Liver (tissue), 9 donors: ENCODE results near the gene ATP2B2. TPM values are rescaled to one million over a fixed set of nuclear protein-coding genes. Genes with fewer than 3 reads are reported as not detected.

ENCODE experiments used
- DNase-seq: peaks from one replicate; pipeline ENCODE4 v3.0.0-alpha.2; 2017; ENCODE audit warnings: low spot score
- H3K27ac ChIP-seq, 2 donors: one replicate each; pipeline ENCODE4 v1.7.0; 2013; ENCODE audit warnings: inconsistent platforms in 2 of 2, low read length in 2 of 2, control low read depth in 1 of 2, low read depth in 1 of 2, mild to moderate bottlenecking in 1 of 2
- H3K27me3 ChIP-seq, 4 donors: one replicate each; pipeline versions ENCODE4 v1.6.1 to v1.7.0; 2013; ENCODE audit warnings: low read length in 3 of 4, inconsistent platforms in 1 of 4, mild to moderate bottlenecking in 1 of 4, moderate library complexity in 1 of 4; ENCODE audit not compliant: control insufficient read depth in 4 of 4, insufficient read depth in 4 of 4
- H3K36me3 ChIP-seq, 4 donors: one replicate each; pipeline versions ENCODE4 v1.6.1 to v1.7.0; 2013; ENCODE audit warnings: low read length in 3 of 4, mild to moderate bottlenecking in 3 of 4, low read depth in 1 of 4, moderate library complexity in 1 of 4; ENCODE audit not compliant: control insufficient read depth in 4 of 4, insufficient read depth in 3 of 4
- H3K4me1 ChIP-seq, 4 donors: one replicate each; pipeline versions ENCODE4 v1.6.1 to v1.7.0; 2013; ENCODE audit warnings: low read length in 3 of 4, mild to moderate bottlenecking in 3 of 4, moderate library complexity in 1 of 4; ENCODE audit not compliant: control insufficient read depth in 4 of 4, insufficient read depth in 4 of 4
- H3K4me3 ChIP-seq, 3 donors: one replicate each; pipeline versions ENCODE4 v1.6.1 to v1.7.0; 2013; ENCODE audit warnings: low read length in 3 of 3, control low read depth in 1 of 3, low read depth in 1 of 3, mild to moderate bottlenecking in 1 of 3
- H3K9ac ChIP-seq, 2 donors: one replicate each; pipeline ENCODE4 v1.7.0; 2013; ENCODE audit warnings: low read length in 2 of 2, mild to moderate bottlenecking in 2 of 2, moderate library complexity in 2 of 2, control low read depth in 1 of 2, low read depth in 1 of 2
- H3K9me3 ChIP-seq, 4 donors: one replicate each; pipeline versions ENCODE4 v1.6.1 to v1.7.0; 2013; ENCODE audit warnings: low read length in 3 of 4; ENCODE audit not compliant: control insufficient read depth in 4 of 4
- CTCF ChIP-seq: fragments of 150-350 bp; IDR thresholded peaks from 2 replicates; pipeline ENCODE4 v1.5.1; 2017; ENCODE audit warnings: improper control_type of control experiment, low read depth, low read length; ENCODE audit not compliant: missing input control
- EGR1 ChIP-seq, 2 donors: IDR thresholded peaks; 2 replicates each; pipeline ENCODE4 v1.6.1; 2016 to 2018; ENCODE audit warnings: antibody characterized with exemption in 2 of 2, low read depth in 2 of 2
- FOXA1 ChIP-seq: IDR thresholded peaks from 2 replicates; pipeline ENCODE4 v1.6.1; 2016; ENCODE audit warnings: antibody characterized with exemption
- FOXA2 ChIP-seq: IDR thresholded peaks from 2 replicates; pipeline ENCODE4 v1.6.1; 2016; ENCODE audit warnings: antibody characterized with exemption
- GABPA ChIP-seq, 2 donors: IDR thresholded peaks in 1 of 2; conservative IDR thresholded peaks in 1 of 2; 2 replicates each; pipeline ENCODE4 v1.6.1; 2016; ENCODE audit warnings: antibody characterized with exemption in 2 of 2, mild to moderate bottlenecking in 1 of 2, moderate library complexity in 1 of 2
- HNF4A ChIP-seq, 2 donors: conservative IDR thresholded peaks; 2 replicates each; pipeline ENCODE4 v1.6.1; 2016; ENCODE audit warnings: antibody characterized with exemption in 2 of 2, mild to moderate bottlenecking in 2 of 2
- HNF4G ChIP-seq: IDR thresholded peaks from 2 replicates; pipeline ENCODE4 v1.6.1; 2016; ENCODE audit warnings: antibody characterized with exemption
- JUND ChIP-seq, 2 donors: IDR thresholded peaks; 2 replicates each; pipeline ENCODE4 v1.6.1; 2016; ENCODE audit warnings: antibody characterized with exemption in 2 of 2
- NR2F2 ChIP-seq: IDR thresholded peaks from 2 replicates; pipeline ENCODE4 v1.6.1; 2016; ENCODE audit warnings: antibody characterized with exemption
- RAD21 ChIP-seq, 2 donors: IDR thresholded peaks; 2 replicates each; pipeline ENCODE4 v1.6.1; 2016; ENCODE audit warnings: antibody characterized with exemption in 2 of 2, mild to moderate bottlenecking in 2 of 2
- RXRA ChIP-seq, 2 donors: IDR thresholded peaks; 2 replicates each; pipeline ENCODE4 v1.6.1; 2017 to 2018; ENCODE audit warnings: antibody characterized with exemption in 2 of 2, mild to moderate bottlenecking in 1 of 2
- SP1 ChIP-seq: IDR thresholded peaks from 2 replicates; pipeline ENCODE4 v1.6.1; 2018; ENCODE audit warnings: antibody characterized with exemption, mild to moderate bottlenecking
- TAF1 ChIP-seq: conservative IDR thresholded peaks from 2 replicates; pipeline ENCODE4 v1.6.1; 2016; ENCODE audit warnings: antibody characterized with exemption, mild to moderate bottlenecking
- YY1 ChIP-seq: IDR thresholded peaks from 2 replicates; pipeline ENCODE4 v1.6.1; 2016; ENCODE audit warnings: antibody characterized with exemption, mild to moderate bottlenecking
- ZBTB33 ChIP-seq: IDR thresholded peaks from 2 replicates; pipeline ENCODE4 v1.6.1; 2016; ENCODE audit warnings: antibody characterized with exemption
- WGBS: extraction: QIAGEN DNeasy Blood & Tissue Kit; methylation state at CpG from one replicate; pipeline ENCODE4 v1.1.7; 2013; 5-methylcytosine and 5-hydroxymethylcytosine counted together
- polyA plus RNA-seq, 2 donors: library from polyadenylated mRNA; stranded (reverse) in 1 of 2; unstranded in 1 of 2; fragments of 200-250 nt in 1 of 2; fragments of >200 nt in 1 of 2; fragmentation: Nextera tagmentation in 1 of 2; extraction: Ambion mirVana in 1 of 2; gene quantifications; one replicate each; pipeline versions ENCODE4 v1.2.1 to v1.2.3, GENCODE V29; 2013 to 2015
- total RNA-seq, 2 donors: library from RNA; depleted of rRNA; stranded (reverse); fragments of >200 nt; gene quantifications; one replicate each; pipeline ENCODE4 v1.2.3, GENCODE V29; 2014
- TF ChIP-seq, protein P1 (sequence below): IDR thresholded peaks from 2 replicates; pipeline ENCODE4 v1.6.1; 2016; ENCODE audit warnings: antibody characterized with exemption
- TF ChIP-seq, protein P2 (sequence below): IDR thresholded peaks from 2 replicates; pipeline ENCODE4 v1.6.1; 2016; ENCODE audit warnings: antibody characterized with exemption
- TF ChIP-seq, protein P3 (sequence below): IDR thresholded peaks from 2 replicates; pipeline ENCODE4 v1.6.1; 2016; ENCODE audit warnings: antibody characterized with exemption, mild to moderate bottlenecking
- donor health status: healthy.
- donor health status: healthy.
- donor health status: healthy.
- donor health status: healthy.
- donor health status: healthy.

ATP2B2 gene
- total and polyA plus RNA-seq, 4 donors = 10.4 to 27.8 (median 20.7) TPM

GRCh38 chr3:10551821-10552630 is 46.6 kb upstream of the ATP2B2 start:
- H3K4me1 ChIP-seq = no peaks in the 10 kb centered on the region
- H3K9me3 ChIP-seq = no peaks in the 10 kb centered on the region
- no peak overlapping the region for H3K9ac ChIP-seq
- no peak overlapping the region for H3K4me3 ChIP-seq
- H3K27me3 ChIP-seq = no peaks in the 10 kb centered on the region
- H3K27ac ChIP-seq = no peak overlapping the region
- TF ChIP-seq NR2F2 = no peak
- no peak for TF ChIP-seq FOXA2
- no peak for TF ChIP-seq YY1
- no peak for TF ChIP-seq FOXA1
- TF ChIP-seq SP1 = no peak
- TF ChIP-seq, protein P1, sequence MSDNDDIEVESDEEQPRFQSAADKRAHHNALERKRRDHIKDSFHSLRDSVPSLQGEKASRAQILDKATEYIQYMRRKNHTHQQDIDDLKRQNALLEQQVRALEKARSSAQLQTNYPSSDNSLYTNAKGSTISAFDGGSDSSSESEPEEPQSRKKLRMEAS = no peak
- no peak for TF ChIP-seq HNF4A (conservative IDR thresholded peaks at IDR 0.05)
- TF ChIP-seq, protein P2, sequence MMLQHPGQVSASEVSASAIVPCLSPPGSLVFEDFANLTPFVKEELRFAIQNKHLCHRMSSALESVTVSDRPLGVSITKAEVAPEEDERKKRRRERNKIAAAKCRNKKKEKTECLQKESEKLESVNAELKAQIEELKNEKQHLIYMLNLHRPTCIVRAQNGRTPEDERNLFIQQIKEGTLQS = no peak
- no peak for TF ChIP-seq TAF1
- no peak for TF ChIP-seq ZBTB33
- TF ChIP-seq EGR1 (IDR thresholded peaks at IDR 0.05; ENCODE audit: low read depth in 2 of 2) = no peak
- no peak for TF ChIP-seq CTCF
- no peak for TF ChIP-seq GABPA (IDR thresholded peaks at IDR 0.05 in 1 of 2, conservative IDR thresholded peaks at IDR 0.05 in 1 of 2)
- TF ChIP-seq, protein P3, sequence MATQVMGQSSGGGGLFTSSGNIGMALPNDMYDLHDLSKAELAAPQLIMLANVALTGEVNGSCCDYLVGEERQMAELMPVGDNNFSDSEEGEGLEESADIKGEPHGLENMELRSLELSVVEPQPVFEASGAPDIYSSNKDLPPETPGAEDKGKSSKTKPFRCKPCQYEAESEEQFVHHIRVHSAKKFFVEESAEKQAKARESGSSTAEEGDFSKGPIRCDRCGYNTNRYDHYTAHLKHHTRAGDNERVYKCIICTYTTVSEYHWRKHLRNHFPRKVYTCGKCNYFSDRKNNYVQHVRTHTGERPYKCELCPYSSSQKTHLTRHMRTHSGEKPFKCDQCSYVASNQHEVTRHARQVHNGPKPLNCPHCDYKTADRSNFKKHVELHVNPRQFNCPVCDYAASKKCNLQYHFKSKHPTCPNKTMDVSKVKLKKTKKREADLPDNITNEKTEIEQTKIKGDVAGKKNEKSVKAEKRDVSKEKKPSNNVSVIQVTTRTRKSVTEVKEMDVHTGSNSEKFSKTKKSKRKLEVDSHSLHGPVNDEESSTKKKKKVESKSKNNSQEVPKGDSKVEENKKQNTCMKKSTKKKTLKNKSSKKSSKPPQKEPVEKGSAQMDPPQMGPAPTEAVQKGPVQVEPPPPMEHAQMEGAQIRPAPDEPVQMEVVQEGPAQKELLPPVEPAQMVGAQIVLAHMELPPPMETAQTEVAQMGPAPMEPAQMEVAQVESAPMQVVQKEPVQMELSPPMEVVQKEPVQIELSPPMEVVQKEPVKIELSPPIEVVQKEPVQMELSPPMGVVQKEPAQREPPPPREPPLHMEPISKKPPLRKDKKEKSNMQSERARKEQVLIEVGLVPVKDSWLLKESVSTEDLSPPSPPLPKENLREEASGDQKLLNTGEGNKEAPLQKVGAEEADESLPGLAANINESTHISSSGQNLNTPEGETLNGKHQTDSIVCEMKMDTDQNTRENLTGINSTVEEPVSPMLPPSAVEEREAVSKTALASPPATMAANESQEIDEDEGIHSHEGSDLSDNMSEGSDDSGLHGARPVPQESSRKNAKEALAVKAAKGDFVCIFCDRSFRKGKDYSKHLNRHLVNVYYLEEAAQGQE = no peak
- TF ChIP-seq RAD21 (IDR thresholded peaks at IDR 0.05) = no peak
- TF ChIP-seq HNF4G = no peak
- TF ChIP-seq JUND (IDR thresholded peaks at IDR 0.05) = no peak
- TF ChIP-seq RXRA (IDR thresholded peaks at IDR 0.05) = no peak
- WGBS = 78% methylated on average over 19 of the region's 19 CpGs
- DNase-seq = no peak
- no peaks in the 10 kb centered on the region for H3K36me3 ChIP-seq
